GM10266 (cell line): ENCODE data around the gene GM2A.
"Not testable (repeated sequence)": the region's sequence is repeated elsewhere in the genome, so short reads cannot be mapped to it uniquely, and the experiment has no call there.

Experiments used
- DNase-seq: peaks from one replicate; pipeline ENCODE4 v3.0.0; 2012; ENCODE audit errors: extremely low spot score
- CTCF ChIP-seq: IDR thresholded peaks from 2 replicates; pipeline ENCODE4 v1.5.1; 2012; ENCODE audit warnings: mild to moderate bottlenecking, low read depth; ENCODE audit not compliant: control insufficient read depth, insufficient read depth; ENCODE audit errors: missing control alignments

Gene GM2A

GRCh38 chr5:151236888-151237287 lies 16.1 kb upstream of the GM2A start:
- TF ChIP-seq CTCF: no peak
- no peak for DNase-seq

GRCh38 chr5:151237685-151238084 lies 15.3 kb upstream of the GM2A start:
- DNase-seq: no peak
- TF ChIP-seq CTCF: no peak

GRCh38 chr5:151238303-151238741 lies 14.7 kb upstream of the GM2A start:
- DNase-seq: peak; percentile 70
- TF ChIP-seq CTCF: peak; percentile 28

GRCh38 chr5:151239237-151239861 lies 13.6 kb upstream of the GM2A start:
- peak; percentile 72 for DNase-seq
- peak; percentile 93 for TF ChIP-seq CTCF

- not testable (repeated sequence) for DNase-seq
Measured at GRCh38 chr5:151240268-151240835, 12.6 kb upstream of the GM2A start.

GRCh38 chr5:151240924-151241635 lies 11.9 kb upstream of the GM2A start:
- no peak for DNase-seq
- TF ChIP-seq CTCF: no peak

GRCh38 chr5:151243127-151243526 lies 9.9 kb upstream of the GM2A start:
- DNase-seq: no peak
- TF ChIP-seq CTCF: no peak

- TF ChIP-seq CTCF: no peak
- no peak for DNase-seq
Measured at GRCh38 chr5:151243564-151243963, 9.4 kb upstream of the GM2A start.
